Calu3 (cell line): ENCODE data around the gene CIRBP. TPM values are rescaled to one million over a fixed set of nuclear protein-coding genes. Genes with fewer than 3 reads are reported as not detected.

Source experiments
- BruUV-seq: library from RNA; stranded (reverse); fragments of 400-500 nt; replicated peaks from 2 replicates; lab custom pipeline; 2021; lab: Mats Ljungman, UMichigan
- CTCF ChIA-PET: fragments of 300-600 bp; sonication (Branson Sonifier 250); formaldehyde crosslinking; loops from one replicate; lab custom pipeline; 2022; ENCODE audit warnings: antibody characterized with exemption; lab: Charles Lee
- DNase-seq: peaks from one replicate; pipeline ENCODE4 v3.0.0; 2022
- H3K27ac Mint-ChIP-seq: one replicate; pipeline ENCODE4 v1.8.0; 2022; ENCODE audit warnings: mixed read lengths; ENCODE audit not compliant: unreplicated experiment
- H3K27me3 Mint-ChIP-seq: one replicate; pipeline ENCODE4 v1.8.0; 2022; ENCODE audit warnings: mixed read lengths; ENCODE audit not compliant: unreplicated experiment
- H3K36me3 Mint-ChIP-seq: one replicate; pipeline ENCODE4 v1.8.0; 2022; ENCODE audit warnings: mild to moderate bottlenecking, moderate library complexity, mixed read lengths; ENCODE audit not compliant: insufficient read depth, unreplicated experiment
- H3K4me1 Mint-ChIP-seq: one replicate; pipeline ENCODE4 v1.8.0; 2022; ENCODE audit warnings: mild to moderate bottlenecking, low read depth, mixed read lengths; ENCODE audit not compliant: unreplicated experiment
- H3K4me3 Mint-ChIP-seq: one replicate; pipeline ENCODE4 v1.8.0; 2022; ENCODE audit warnings: mild to moderate bottlenecking, low read depth, moderate library complexity, mixed read lengths; ENCODE audit not compliant: unreplicated experiment
- H3K9me3 Mint-ChIP-seq: one replicate; pipeline ENCODE4 v1.8.0; 2022; ENCODE audit warnings: low read depth, mixed read lengths; ENCODE audit not compliant: unreplicated experiment
- intact Hi-C: fragments of 100-400 bp; cut with micrococcal nuclease; formaldehyde crosslinking; loops from one replicate; pipeline ENCODE4 v1.10.0; 2022; ENCODE audit not compliant: unreplicated experiment
- total RNA-seq: library from RNA; stranded (reverse); gene quantifications from 2 replicates; pipeline ENCODE4 v1.2.3, GENCODE V29; 2022
- TF ChIP-seq, protein P1 (sequence below): fragments of 200-600 bp; IDR thresholded peaks from one replicate; pipeline ENCODE4 v1.8.0; 2022; ENCODE audit warnings: antibody characterized with exemption; ENCODE audit not compliant: unreplicated experiment

Gene CIRBP
- total RNA-seq, 1 experiment from 2014 or later, result 102 TPM

DNA sequence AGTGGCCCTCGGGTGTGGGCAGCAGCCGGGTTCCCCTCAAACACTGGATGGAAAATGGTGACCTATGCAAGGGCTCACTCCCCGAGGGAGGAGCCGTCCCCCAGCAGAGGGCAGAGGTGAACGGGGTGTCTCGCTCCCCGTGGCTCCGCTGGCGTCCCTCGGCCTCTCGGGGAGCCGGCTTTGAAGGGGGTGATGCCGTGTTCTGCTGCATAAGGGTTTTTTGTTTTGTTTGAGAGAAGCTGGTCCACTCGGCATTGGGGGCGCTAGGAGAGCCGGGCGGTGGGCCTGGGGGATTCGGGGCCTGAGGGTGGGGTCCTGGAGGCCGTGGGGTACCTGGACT, 20.5 kb downstream of the CIRBP start:
- Mint-ChIP-seq H3K4me3 (no peak overlapping the region), H3K27ac (no peak overlapping the region), H3K4me1 (peaks cover 8% of the 10 kb centered on the region), H3K9me3 (no peaks in the 10 kb centered on the region), H3K36me3 (peaks cover 14% of the 10 kb centered on the region), H3K27me3 (peaks cover 36% of the 10 kb centered on the region)
- no peak for DNase-seq
- TF ChIP-seq, protein P1, sequence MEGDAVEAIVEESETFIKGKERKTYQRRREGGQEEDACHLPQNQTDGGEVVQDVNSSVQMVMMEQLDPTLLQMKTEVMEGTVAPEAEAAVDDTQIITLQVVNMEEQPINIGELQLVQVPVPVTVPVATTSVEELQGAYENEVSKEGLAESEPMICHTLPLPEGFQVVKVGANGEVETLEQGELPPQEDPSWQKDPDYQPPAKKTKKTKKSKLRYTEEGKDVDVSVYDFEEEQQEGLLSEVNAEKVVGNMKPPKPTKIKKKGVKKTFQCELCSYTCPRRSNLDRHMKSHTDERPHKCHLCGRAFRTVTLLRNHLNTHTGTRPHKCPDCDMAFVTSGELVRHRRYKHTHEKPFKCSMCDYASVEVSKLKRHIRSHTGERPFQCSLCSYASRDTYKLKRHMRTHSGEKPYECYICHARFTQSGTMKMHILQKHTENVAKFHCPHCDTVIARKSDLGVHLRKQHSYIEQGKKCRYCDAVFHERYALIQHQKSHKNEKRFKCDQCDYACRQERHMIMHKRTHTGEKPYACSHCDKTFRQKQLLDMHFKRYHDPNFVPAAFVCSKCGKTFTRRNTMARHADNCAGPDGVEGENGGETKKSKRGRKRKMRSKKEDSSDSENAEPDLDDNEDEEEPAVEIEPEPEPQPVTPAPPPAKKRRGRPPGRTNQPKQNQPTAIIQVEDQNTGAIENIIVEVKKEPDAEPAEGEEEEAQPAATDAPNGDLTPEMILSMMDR, result no peak
- BruUV-seq, result no TSS peak
- intact Hi-C loops, result no loop called here
- CTCF ChIA-PET, result no interaction called here

GRCh38 chr19:1290196-1290702, 21.1 kb downstream of the CIRBP start:
- intact Hi-C loops, result no loop called here
- no TSS peak for BruUV-seq
- Mint-ChIP-seq H3K4me3 (no peak overlapping the region), H3K36me3 (peaks cover 11% of the 10 kb centered on the region), H3K9me3 (no peaks in the 10 kb centered on the region), H3K27me3 (peaks cover 30% of the 10 kb centered on the region), H3K4me1 (peaks cover 8% of the 10 kb centered on the region), H3K27ac (no peak overlapping the region)
- DNase-seq, result no peak
- CTCF ChIA-PET, result no interaction called here
- TF ChIP-seq, protein P1, result no peak

- no peak overlapping the region for H3K27ac Mint-ChIP-seq
- TF ChIP-seq, protein P1, result no peak
- peaks cover 27% of the 10 kb centered on the region for H3K27me3 Mint-ChIP-seq
- CTCF ChIA-PET, result interaction anchor here (0.6 kb wide), 1 partner anchor 16 kb away, joined by 9 read pairs; the partner anchor contains the start of gene FAM174C
- H3K4me3 Mint-ChIP-seq, result no peak overlapping the region
- H3K9me3 Mint-ChIP-seq, result no peaks in the 10 kb centered on the region
- intact Hi-C loops, result no loop called here
- H3K36me3 Mint-ChIP-seq, result peaks cover 11% of the 10 kb centered on the region
- peaks cover 8% of the 10 kb centered on the region for H3K4me1 Mint-ChIP-seq
- BruUV-seq, result no TSS peak
- peak; percentile 45 for DNase-seq
Observed at GRCh38 chr19:1290703-1291651, 21.8 kb downstream of the CIRBP start.

DNA sequence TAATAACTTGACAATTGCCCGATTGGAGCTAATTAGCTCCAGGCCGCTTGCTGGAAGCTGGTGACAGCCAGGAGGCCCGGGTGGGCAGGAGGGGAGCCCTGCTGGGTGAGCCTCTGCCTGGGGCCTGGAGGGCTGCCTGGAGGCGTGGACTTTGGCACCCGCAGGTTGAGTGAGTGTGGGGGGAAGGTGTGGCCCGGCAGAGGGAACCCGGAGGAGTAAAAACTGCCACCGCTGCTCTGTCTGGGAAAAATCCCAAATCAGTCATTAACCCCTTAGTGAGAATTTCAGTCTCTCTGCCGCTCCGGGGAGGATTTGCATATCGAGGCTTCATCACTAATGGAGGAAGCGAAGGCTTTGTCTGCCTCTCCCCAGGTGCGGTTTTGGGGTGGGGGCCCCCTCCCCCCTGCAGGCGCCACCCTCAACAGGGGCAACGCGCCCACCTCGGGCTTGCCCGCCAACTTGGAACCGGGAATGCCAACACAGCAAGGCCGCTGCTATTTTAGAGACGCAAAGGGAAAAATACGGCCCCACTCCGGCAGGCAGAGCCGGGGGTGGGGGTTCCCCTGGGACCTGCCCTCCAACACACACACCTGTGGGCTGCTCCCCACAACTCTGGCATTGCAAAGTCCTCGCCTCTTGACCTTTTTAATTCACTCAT, 22.8 kb downstream of the CIRBP start:
- H3K27ac Mint-ChIP-seq, result no peak overlapping the region
- H3K36me3 Mint-ChIP-seq, result peaks cover 5% of the 10 kb centered on the region
- H3K4me1 Mint-ChIP-seq, result peaks cover 8% of the 10 kb centered on the region
- no TSS peak for BruUV-seq
- TF ChIP-seq, protein P1, result no peak
- peaks cover 18% of the 10 kb centered on the region for H3K27me3 Mint-ChIP-seq
- no peaks in the 10 kb centered on the region for H3K9me3 Mint-ChIP-seq
- intact Hi-C loops, result no loop called here
- CTCF ChIA-PET, result interaction anchor here (0.6 kb wide), 1 partner anchor 17 kb away, joined by 9 read pairs; the partner anchor contains the start of gene FAM174C
- DNase-seq, result no peak
- no peak overlapping the region for H3K4me3 Mint-ChIP-seq
